HG03521 (cell line): ENCODE results near the gene RBM17.
"Not testable (repeated sequence)": the region's sequence is repeated elsewhere in the genome, so short reads cannot be mapped to it uniquely, and the experiment has no call there.

ENCODE experiments used
- ATAC-seq: cut with Tn5 transposase; IDR thresholded peaks from one replicate; pipeline ENCODE4 v1.9.1; 2021; ENCODE audit warnings: mild to moderate bottlenecking, moderate library complexity; ENCODE audit not compliant: unreplicated experiment

The RBM17 gene

DNA sequence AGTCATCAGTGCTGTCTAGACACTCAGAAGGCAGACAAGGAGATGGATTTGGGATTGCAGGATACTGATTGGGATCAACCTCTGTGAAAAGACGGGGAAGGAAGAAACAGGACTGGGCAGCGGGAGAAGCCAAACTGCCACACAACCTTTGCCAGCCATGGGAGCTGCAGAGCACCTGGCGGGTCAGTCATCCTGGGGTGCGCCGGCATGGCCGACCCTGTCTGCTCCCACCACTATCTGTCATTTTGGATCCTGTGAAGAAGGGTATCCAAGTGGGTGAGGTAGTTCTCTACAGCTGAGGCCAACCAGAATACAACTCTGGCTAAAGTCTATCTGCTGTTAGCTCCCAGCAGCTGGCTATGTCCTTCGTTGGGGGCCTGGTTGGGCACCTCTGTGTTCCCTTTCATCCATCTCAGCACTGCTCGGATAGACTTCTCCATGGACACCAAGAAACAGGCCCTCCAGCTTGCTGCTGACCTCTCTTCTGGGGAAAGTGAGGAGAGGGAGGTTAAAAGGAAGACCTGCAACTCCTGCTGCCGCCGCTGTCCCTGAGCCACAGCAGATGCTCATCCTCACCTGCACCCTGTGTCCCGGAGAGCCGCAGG lies 11.7 kb upstream of the RBM17 start:
- no peak for ATAC-seq

DNA sequence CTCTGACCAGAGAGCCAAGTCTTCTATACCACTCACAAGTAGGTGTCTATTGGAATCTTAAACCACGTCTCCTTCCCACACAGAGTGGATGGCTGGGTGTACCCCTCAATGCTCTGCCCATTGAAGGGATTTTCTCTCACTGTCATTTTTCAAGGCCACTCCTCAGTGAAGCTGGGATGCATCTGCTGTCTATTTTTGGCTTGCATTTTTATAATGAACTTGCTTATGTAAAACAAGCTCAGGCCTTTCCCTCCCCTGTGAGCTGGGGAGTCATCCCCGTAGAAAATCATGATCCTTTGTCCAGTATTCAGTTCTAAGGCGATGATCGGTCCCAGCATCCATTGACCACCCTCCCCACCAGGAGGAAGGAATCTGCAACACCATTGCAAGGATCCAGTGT lies 9.8 kb upstream of the RBM17 start:
- ATAC-seq: no peak

DNA sequence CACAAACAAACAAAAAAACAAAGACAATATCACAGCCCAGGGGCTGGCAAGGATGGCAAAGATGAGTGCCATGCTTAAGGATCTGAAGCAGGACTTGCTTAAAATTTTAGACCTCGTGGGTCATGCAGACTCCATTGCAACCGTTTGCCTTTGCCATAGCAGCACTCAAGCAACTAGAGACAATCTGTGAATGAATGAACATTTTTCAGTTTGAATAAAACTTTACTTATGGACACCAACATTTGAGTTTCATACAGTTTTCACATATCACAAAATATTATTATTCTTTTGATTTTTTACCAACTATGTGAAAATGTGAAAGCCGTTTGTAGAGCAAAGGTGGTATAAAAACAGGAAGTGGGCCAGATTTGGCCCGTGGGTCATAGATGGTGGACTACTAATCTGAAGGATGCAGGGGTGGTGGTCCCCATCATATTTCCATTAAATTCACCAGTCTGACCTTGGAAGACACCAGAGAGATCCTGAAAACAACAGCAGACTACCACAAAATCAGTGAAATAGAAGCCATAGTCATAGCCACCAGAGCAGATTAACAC lies 8.3 kb upstream of the RBM17 start:
- ATAC-seq: no peak

DNA sequence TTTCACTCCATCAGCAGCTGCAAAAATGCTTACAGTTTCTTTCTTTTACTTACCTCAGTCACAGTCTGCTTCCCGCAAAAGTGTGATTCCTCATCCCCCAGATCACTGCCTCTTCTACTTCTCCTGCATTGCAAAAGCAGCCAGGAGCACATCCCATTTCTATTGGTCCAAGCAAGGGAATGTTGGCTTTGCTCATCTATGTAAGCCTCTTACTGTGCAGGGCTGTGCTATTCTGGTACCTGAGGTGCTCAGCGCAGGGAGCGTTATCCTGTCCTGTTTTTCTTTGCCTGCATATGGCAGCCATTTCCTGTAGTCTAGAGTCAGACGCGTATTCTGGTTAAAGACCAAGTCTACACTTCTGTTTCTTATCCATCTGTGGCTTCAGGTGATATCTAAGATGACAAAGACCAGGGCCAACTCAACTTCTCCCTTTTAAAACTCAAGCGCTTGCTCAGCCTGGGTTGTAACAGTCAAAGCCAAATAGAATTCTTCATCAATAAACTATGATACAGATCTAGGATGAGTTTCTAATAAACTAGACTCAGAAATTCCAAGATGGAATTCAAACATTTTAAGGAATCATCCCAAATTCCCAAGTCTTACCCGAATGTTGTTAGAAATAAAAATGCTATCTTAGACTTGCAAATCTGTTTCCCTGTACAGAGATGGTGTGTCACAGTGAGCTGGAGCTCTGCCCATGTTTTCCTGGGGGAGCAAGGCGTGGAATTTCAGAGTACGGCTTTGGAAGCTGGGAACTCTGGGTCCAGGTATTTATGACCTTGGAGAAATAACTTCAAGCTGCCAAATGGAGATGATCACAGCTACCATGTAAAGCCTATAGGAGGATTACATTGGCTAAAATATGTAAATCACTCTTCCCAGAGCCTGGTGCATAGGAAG lies 6.1 kb upstream of the RBM17 start:
- no peak for ATAC-seq

DNA sequence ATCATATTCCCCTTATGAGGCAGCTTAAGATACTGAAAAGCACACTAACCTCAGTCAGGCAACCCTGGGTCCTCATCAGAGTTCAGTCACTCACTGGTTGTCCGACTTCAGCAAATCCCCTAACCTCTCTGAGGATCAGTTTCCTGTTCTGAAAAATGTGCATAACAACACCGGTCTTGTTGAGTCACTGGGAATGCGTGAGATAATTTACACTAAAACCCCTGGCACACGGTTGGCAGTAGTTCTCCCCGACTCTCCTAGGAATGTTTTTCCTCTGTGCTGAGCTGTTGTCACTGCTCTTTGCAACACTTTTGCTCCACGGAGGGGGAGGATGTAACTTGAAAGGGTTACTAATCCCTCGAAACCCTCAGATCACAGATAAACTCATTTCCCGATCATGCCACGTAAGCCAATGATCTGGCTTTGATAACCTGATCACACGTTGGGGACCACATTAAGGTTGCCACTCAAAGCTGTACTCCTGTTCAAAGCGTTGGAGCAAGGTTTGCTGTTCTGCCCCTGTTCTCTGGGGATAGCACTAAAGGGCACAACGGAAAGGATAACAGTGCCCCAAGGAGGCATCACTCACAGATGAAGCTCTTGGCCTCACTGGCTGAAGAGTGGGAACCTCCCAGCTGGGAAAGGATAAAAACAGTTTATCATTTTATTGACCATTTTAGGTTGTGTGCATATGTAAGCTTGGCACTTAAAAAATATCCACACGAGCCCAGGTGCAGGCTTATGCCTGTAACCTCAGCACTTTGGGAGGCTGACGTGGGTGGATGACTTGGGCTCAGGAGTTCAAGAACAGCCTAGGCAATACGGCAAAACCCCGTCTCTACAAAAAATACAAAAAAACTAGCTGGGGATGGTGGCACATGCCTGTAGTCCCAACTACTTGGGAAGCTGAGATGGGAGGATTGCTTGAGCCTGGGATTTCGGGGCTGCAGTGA lies 5.0 kb upstream of the RBM17 start:
- ATAC-seq: no peak

DNA sequence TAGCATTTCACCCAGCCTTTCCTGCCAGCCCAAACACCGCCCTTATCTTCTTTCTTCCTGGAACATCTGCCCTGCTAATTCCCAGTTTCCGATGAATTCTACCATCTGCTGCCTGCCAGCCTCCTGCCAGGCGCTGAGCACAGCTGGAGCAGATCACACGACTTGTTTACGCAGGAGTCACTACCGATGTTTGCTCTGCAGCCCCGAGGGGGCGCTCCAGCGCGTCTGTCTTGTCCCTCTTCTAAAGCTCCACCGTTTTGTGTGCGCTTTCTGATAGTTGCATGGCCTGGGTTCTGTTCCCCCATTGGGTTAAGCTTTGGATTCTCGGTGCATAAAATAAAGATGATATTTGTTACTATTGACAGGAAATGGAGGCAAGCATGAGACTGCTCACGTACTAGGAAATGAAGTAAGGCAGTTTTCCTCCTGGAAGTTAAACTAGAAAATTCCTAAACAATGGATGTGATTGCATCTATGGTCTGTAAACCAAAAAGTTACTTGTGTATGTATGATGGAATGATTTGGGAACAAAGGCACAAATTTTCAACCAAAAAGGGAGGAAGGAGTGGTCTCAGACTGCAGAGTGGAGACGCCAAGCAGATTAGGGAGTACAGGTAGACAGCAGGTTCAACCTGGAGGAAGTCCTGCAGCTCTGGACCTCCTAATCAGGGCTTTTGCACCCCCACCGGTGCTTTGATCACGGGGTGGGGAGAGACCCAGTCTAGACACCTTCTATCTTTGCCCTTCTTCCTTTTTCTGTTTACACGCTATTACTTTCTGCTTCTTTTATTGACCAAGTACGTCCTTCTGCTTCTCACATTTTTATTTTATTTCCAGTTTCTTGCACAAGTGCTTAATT lies 2.2 kb upstream of the RBM17 start:
- ATAC-seq: peak; percentile 31

DNA sequence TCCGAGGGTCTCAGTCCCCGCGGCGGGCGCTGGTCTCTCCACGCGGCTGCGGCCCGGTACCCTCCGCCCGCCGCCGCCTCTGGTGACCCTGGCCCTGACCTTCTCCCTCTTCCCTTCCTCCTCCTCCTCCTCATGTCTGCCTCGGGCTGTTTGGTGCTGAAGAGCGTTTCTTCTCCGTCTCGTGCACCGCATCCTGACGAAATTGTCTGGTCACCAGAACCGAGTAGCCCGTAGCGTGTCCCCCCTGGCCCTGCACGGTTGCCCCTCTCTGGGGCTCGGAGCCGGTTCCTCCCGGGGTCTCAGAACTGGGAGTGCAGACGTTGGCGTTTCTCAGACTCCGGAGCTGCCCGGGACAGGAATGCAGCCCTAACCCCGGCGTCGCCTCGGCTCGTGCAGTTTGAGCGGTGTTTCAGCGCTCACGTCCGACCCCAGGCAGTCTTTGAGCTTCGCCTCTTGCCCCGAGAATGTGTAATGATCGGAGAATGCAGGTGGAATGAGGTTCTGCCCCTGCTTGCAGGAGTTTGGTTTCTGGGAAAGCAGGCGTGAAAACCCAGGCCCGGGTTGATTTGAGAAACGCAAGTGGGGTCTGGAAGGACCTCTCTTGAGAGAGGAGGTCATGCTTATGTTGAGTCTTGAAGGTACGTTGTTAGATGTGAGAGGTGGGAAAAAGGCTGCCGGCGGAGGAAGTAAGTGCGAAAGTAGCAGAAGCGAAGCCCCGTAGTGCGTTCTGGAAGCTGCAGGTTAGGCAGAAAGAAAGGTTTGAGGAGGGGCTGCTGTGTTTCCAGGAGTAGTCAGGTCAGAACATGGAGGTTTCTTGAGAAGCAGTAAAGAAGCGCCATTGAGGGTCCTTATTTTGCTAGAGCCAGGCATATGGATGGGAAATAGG lies 743 bp downstream of the RBM17 start:
- ATAC-seq: peak; percentile 1

DNA sequence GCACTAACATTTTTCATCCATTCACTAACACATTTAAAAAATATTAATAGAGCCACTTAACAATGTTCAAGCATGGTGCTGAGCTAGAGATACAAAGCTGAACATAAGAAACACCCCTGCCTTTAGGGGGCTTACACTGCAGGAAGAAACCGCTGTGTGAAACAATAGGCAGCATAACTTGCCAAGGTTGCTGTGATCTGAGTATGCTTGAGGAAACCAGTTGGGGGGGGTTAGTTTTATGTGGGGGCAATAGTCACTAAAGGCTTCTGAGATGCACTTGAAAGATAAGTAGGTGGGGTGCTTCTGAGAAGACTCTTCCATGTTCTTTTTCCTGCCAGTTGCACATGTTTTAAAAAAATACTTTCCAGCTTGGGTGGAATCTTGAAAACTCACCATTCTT lies 2.8 kb downstream of the RBM17 start:
- ATAC-seq: no peak

DNA sequence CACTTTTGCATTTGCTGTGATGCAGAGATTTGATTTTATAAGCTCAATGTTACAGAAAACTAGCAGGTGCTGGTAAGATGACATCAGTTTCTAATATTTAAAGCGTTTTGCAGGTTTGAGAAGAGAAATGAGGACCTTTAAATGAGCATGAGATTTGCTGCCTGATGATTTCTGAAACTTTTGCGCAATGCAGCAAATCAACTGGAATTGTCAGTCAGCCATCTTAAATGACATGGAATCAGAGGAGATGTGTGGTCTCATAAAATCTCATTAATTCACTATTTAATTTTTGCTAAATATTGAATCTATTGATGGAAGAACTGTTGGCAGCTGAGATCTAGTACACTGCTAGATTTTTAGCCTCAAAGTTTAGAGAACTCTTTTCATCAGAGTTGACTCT lies 3.9 kb downstream of the RBM17 start:
- ATAC-seq: no peak

DNA sequence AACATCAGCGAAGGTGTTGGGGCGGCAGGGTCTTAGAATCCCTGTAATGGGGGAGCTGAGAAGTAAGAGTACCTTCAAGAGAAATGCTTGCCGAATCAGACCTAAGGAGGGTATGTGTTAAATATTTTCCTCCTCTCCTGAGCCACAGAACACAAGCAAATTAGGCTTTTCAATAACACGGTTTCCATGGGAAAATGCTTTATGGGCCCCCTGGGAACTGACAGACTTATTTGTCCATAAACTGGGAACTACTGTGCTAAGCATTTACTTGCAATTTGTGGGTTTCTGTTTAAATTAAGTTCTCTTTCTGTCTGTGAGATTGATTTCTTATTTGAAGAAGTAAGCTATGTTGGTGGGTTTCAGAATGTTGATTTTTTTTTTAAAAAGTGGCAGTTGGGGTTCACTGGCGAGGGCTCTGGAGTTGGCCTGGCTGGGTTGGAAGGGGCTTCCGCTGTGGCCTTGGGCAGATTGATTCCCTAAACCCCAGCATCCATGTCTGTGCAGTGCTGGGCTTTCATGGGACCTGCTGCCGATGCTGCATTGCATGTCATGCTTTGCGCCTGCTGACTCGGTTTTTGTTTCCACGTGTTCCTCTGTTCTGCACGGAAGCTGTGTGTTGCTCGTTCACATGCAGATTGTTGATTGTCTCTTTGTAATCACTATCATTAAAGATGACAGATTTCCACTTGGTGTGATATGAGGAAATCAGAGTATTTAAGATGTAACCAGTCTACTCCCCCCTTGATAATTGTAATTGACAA lies 7.2 kb downstream of the RBM17 start:
- no peak for ATAC-seq

DNA sequence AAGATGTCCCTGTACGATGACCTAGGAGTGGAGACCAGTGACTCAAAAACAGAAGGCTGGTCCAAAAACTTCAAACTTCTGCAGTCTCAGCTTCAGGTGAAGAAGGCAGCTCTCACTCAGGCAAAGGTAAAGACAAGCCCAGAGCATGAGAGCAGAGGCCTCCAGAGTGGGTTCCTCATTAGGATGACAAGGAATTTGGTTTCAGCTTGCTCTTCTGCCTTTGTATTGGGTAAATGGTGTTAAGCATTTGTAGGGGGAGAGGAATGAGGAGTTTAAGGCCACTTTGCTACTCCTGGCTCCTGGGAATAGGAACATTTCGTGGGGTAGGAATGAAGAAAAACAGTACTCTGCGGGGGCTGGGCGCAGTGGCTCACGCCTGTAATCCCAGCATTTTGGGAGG lies 8.2 kb downstream of the RBM17 start:
- ATAC-seq: no peak

DNA sequence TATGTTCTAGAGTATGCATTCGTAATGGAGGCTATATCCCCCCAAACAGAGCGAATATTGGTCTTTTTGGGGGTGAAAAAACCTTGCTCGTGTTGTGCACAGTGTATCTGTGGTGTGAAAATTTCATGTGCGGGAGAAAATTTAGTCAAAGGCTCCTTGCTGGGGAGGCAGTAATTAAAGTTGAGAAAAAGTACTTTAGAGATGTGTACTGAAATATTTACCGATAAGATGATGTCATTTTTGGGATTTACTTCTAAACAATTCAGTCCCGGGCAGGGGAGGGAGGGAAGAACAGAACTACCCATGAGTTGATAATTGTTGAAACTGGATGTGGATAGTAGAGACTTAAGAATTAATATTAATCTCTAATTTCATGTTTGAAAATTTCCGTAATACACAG lies 9.3 kb downstream of the RBM17 start:
- ATAC-seq: no peak

DNA sequence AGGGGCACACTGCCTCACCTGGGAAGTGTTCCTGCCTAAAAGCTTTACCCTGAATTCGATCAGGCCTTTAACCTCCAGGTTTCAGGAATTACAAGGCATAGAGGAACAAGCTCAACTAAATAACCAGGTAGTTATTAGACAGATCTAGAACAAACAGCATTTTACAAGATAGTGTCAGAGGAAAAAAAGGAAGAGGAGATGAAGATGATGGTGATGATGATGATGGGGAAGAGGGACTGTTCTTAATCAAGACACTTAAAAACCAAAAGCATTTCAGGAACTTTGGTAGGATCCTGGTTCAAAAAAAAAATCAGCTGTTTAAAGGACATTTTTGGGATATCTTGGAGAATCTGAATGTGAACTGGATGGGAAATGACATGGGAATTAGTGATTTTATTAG lies 11.5 kb downstream of the RBM17 start:
- ATAC-seq: no peak

DNA sequence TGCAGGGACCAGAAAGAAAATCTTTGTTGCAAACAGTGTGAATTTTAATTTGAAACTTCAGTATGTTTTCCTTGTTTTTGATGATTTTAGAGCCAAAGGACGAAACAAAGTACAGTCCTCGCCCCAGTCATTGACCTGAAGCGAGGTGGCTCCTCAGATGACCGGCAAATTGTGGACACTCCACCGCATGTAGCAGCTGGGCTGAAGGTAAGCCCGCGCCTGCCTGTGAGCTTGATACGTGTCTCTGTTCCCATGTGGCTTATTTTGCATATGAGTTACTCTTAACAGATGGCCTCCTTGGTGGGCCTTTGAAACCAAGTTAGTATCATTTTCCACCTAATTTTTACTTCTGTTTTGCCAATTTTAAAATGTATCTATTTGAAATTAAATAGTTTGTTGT lies 12.3 kb downstream of the RBM17 start:
- no peak for ATAC-seq

DNA sequence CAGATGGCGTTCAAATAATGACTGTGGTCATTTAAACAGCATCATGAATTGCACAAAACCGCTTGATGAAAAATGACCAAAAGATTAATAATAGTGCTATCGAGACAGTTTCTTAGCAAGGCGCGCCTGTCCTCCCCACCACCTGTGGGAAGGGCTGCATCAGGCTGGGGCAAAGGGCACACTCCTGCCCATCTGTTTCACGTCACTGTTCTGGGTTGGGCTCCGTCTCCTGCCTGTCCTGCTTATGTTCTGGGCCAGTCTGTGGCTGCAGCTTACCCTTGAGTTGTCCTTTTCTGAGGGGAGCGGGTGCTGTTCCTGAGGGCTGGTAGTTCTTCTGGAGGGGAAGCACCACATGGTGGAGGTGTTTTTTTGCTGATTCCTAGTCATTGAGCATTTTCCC lies 13.3 kb downstream of the RBM17 start:
- ATAC-seq: no peak

DNA sequence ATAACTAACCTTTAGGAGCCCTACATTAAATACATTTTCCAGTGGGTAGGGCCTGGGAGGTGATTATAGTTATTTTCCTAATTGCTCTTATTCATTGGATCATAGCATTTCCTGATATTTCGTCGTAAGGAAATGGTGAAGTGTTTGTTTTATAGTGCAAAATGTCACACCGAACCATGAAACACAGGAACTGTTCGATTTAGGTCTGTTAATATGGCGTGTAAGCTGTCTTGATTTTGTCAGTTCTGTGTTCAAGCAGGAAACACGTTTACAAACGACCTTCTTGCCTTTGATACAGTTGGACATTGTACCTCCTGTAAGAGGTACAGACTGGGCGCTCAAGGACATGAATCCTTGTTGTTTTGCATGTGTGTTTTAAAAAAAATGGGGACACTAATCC lies 14.8 kb downstream of the RBM17 start:
- no peak for ATAC-seq

DNA sequence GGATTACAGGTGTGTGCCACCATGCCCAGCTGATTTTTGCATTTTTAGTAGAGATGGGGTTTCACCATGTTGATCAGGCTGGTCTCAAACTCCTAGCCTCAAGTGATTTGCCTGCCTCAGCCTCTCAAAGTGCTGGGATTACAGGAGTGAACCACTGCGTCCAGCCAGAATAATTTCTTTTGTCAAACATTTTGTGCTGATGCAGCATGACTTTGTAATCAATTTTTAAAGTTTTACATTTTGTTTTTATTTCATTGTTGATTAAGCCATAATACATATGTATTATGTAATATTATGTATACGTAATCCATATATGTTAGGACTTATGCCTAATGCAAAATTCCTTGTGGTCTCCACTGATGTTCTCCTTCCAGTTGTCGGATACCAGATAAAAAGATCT lies 18.8 kb downstream of the RBM17 start:
- ATAC-seq: not testable (repeated sequence)

DNA sequence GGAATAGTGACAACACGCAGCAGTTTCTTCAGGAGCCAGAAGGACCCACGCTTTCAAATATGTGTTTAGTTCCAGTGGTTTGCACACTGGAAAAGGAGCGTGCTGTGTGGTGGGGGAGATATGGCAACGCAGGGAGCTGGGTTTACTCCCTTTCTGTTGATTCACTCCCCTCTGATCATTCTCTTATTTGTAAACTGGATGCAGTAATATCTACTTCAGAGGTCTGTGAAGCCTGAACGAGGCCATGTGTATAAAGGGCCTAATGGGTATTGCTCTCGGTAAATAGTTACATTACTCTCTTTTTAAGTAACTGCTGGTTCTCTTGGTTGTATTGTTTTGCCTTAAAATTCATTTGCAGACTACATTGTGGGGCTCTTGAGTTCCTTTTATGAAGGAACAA lies 19.2 kb downstream of the RBM17 start:
- no peak for ATAC-seq
